Measurements from ENCODE around the gene SPOCK1. TPM values are rescaled to one million over a fixed set of nuclear protein-coding genes. Genes with fewer than 3 reads are reported as not detected.

The SPOCK1 gene
- total RNA-seq, 1 donor from 2014 or later = not detected

DNA sequence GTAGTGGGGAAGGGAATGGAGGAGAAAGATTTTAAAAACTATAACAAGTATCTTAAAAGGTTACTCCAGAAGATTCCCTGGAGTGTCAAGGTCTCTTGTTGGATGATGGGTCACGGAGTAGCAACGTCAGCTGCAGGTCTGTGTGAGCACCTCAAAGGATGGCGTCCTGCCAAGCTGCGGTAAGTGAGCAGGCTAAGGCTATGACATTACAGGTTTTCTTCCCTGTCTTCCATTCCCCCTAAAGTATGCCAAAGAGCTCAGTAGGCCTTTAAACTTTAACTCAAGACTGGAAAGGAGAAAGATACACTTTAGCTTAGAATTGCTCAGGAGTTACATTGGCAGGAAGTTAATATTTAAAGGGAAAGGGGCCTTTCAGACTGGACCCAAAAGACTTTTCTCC lies 17.5 kb downstream of the SPOCK1 start:
- intact Hi-C loops (cut with micrococcal nuclease) = no loop called here
- Mint-ChIP-seq H3K36me3 (ENCODE audit: low read depth) (no peaks in the 10 kb centered on the region), H3K4me3 (no peak overlapping the region), H3K9me3 (no peaks in the 10 kb centered on the region), H3K4me1 (no peaks in the 10 kb centered on the region), H3K27me3 (peaks cover 1% of the 10 kb centered on the region), H3K27ac (no peak overlapping the region)
- no peak for DNase-seq

DNA sequence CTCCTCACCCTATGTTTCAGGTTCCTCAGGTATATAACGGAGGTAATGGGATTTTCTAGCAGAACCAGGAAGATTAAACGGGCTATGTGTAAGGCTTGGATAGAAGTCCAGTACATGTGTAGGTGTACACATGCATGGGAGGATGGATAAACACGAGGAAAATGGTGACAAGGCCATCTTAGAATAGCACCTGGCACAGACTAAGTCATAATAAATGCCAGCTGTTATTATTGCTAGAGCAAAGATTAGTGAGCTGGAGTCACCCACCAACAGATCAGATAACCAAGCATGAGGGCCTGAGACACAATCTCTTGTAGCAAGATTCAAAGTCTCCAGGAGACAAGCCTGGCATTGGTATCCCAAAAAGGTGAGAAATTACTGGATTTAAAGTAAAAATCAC lies 21.1 kb downstream of the SPOCK1 start:
- no peaks in the 10 kb centered on the region for H3K36me3 Mint-ChIP-seq (ENCODE audit: low read depth)
- H3K4me1 Mint-ChIP-seq = no peaks in the 10 kb centered on the region
- no peak for DNase-seq
- intact Hi-C loops (cut with micrococcal nuclease) = no loop called here
- H3K4me3 Mint-ChIP-seq = no peak overlapping the region
- H3K27ac Mint-ChIP-seq = no peak overlapping the region
- H3K9me3 Mint-ChIP-seq = no peaks in the 10 kb centered on the region
- H3K27me3 Mint-ChIP-seq = peaks cover 7% of the 10 kb centered on the region

DNA sequence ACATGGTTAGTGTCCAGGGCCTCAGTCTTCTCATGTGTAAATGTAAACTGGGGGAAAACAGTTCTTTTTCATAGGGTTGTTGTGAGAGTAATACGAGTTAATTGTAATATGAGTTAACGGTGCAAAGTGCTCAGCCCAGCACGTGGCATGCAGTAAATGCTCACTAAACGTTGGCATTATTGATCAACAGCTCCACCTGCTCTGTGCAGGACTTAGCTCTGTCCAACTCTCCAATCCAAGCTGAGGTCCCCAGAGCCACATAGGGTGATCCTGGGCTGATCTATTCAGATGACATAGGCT lies 28.3 kb downstream of the SPOCK1 start:
- no peak overlapping the region for H3K4me3 Mint-ChIP-seq
- H3K4me1 Mint-ChIP-seq = no peaks in the 10 kb centered on the region
- intact Hi-C loops (cut with micrococcal nuclease) = no loop called here
- H3K27ac Mint-ChIP-seq = no peak overlapping the region
- H3K27me3 Mint-ChIP-seq = peaks cover 9% of the 10 kb centered on the region
- H3K36me3 Mint-ChIP-seq (ENCODE audit: low read depth) = no peaks in the 10 kb centered on the region
- H3K9me3 Mint-ChIP-seq = no peaks in the 10 kb centered on the region
- DNase-seq = no peak

DNA sequence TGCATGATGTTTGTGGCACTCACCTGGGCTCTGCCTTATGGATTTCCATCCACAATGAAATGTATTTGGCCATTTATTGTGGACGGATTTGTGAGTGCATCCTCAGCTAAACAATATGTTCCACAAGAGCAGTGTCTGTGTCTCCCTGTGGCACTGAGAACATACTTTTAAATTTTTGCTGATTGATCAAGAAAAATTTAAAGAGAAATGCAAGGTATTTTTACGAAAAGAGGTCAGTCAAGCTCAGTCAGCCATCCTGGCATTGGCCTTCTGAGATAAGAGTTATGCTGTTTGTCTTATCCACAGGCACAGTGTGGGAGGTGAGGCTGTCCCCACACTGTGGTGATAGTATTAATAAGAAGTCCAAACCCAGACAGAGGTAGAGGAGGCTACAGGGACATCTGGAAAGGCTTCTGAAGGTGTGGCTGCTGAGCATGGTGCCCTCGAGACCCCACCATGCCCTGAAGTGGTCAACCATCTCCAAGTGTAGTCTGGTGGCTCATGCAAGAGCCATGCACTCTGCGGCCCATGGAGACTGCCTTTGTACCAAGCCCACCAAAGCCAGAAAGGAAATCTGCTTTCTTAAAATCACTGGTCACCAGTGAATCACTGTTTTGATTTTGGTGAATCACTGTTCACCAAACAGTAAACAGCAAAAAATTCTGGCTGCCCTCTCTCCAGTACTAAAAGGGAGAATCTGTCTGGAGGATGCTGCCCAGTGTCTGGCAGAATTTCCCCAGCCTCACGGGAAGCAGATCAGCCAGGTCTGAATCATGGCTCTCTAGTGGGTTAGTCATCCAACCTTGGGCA lies 28.8 kb downstream of the SPOCK1 start:
- H3K27ac Mint-ChIP-seq = no peak overlapping the region
- intact Hi-C loops (cut with micrococcal nuclease) = no loop called here
- no peak for DNase-seq
- no peaks in the 10 kb centered on the region for H3K4me1 Mint-ChIP-seq
- no peak overlapping the region for H3K4me3 Mint-ChIP-seq
- no peaks in the 10 kb centered on the region for H3K36me3 Mint-ChIP-seq (ENCODE audit: low read depth)
- no peaks in the 10 kb centered on the region for H3K9me3 Mint-ChIP-seq
- H3K27me3 Mint-ChIP-seq = peaks cover 9% of the 10 kb centered on the region

GRCh38 chr5:137466889-137467288 lies 32.2 kb downstream of the SPOCK1 start:
- intact Hi-C loops (cut with micrococcal nuclease) = no loop called here
- H3K36me3 Mint-ChIP-seq (ENCODE audit: low read depth) = no peaks in the 10 kb centered on the region
- peaks cover 4% of the 10 kb centered on the region for H3K27me3 Mint-ChIP-seq
- H3K27ac Mint-ChIP-seq = no peak overlapping the region
- no peak overlapping the region for H3K4me3 Mint-ChIP-seq
- no peak for DNase-seq
- no peaks in the 10 kb centered on the region for H3K4me1 Mint-ChIP-seq
- no peaks in the 10 kb centered on the region for H3K9me3 Mint-ChIP-seq

- H3K4me3 Mint-ChIP-seq = no peak overlapping the region
- DNase-seq = no peak
- no peaks in the 10 kb centered on the region for H3K36me3 Mint-ChIP-seq (ENCODE audit: low read depth)
- no peaks in the 10 kb centered on the region for H3K4me1 Mint-ChIP-seq
- intact Hi-C loops (cut with micrococcal nuclease) = no loop called here
- no peaks in the 10 kb centered on the region for H3K9me3 Mint-ChIP-seq
- H3K27ac Mint-ChIP-seq = no peak overlapping the region
- H3K27me3 Mint-ChIP-seq = peaks cover 2% of the 10 kb centered on the region
These were observed 33.2 kb downstream of the SPOCK1 start for GRCh38 chr5:137465930-137466329.

DNA sequence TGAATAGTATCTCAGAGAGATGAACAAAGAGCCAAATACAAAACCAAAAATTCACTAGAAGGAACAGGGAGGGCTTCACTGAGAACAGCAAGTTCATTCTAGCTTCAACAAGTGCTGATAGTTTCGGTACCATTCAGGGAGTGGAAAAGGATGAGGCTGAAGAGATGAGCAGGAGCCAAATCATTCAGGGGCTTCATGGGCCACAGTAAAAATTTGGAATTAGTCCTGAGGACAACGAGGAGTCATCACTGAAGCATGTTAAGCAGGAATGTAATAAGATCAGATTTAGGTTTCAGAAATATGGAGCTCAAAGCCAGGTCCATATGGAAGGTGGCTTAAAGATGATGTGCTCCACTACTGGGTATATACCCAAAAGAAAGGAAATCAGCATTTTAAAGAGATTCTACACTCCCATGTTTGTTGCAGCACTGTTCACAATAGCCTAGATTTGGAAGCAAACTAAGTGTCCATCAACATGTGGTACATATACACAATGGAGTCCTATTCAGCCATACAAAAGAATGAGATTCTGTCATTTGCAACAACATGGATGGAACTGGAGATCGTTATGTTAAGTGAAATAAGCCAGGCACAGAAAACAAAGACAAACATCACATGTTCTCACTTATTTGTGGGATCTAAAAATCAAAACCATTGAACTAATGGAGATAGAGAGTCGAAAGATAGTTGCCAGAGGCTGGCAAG lies 36.2 kb downstream of the SPOCK1 start:
- Mint-ChIP-seq H3K4me3 (no peak overlapping the region), H3K27ac (no peak overlapping the region), H3K4me1 (no peaks in the 10 kb centered on the region), H3K27me3 (peaks cover 2% of the 10 kb centered on the region), H3K36me3 (ENCODE audit: low read depth) (no peaks in the 10 kb centered on the region), H3K9me3 (no peaks in the 10 kb centered on the region)
- no peak for DNase-seq
- intact Hi-C loops (cut with micrococcal nuclease) = no loop called here

DNA sequence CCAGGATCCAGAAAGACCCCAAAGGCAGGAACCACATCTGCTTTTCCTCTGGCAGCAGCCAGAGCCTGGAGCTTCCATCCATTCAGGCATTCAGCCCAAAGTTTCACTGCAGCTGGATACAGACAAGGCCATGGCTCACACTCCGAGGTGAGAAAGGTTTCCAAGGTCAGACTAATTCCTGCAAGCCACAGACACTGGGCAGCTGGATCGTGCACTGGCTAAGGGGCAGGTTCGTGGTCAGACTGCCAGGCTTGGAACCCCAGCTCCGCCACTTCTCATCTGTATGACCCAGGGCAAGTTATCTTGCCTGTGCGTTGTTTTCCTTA lies 36.9 kb downstream of the SPOCK1 start:
- no peak overlapping the region for H3K27ac Mint-ChIP-seq

GRCh38 chr5:137461391-137462264 lies 37.5 kb downstream of the SPOCK1 start:
- H3K36me3 Mint-ChIP-seq (ENCODE audit: low read depth) = no peaks in the 10 kb centered on the region
- H3K27me3 Mint-ChIP-seq = peaks cover 2% of the 10 kb centered on the region
- H3K4me1 Mint-ChIP-seq = no peaks in the 10 kb centered on the region
- no peak for DNase-seq
- no peaks in the 10 kb centered on the region for H3K9me3 Mint-ChIP-seq
- intact Hi-C loops (cut with micrococcal nuclease) = no loop called here
- H3K4me3 Mint-ChIP-seq = no peak overlapping the region
- H3K27ac Mint-ChIP-seq = no peak overlapping the region

More for the DNA sequence above, 36.9 kb downstream of the SPOCK1 start:
- no peak overlapping the region for H3K4me3 Mint-ChIP-seq
- H3K27me3 Mint-ChIP-seq = peaks cover 2% of the 10 kb centered on the region
- no peaks in the 10 kb centered on the region for H3K36me3 Mint-ChIP-seq (ENCODE audit: low read depth)
- no peaks in the 10 kb centered on the region for H3K9me3 Mint-ChIP-seq
- no peak for DNase-seq
- H3K4me1 Mint-ChIP-seq = no peaks in the 10 kb centered on the region
- intact Hi-C loops (cut with micrococcal nuclease) = no loop called here

DNA sequence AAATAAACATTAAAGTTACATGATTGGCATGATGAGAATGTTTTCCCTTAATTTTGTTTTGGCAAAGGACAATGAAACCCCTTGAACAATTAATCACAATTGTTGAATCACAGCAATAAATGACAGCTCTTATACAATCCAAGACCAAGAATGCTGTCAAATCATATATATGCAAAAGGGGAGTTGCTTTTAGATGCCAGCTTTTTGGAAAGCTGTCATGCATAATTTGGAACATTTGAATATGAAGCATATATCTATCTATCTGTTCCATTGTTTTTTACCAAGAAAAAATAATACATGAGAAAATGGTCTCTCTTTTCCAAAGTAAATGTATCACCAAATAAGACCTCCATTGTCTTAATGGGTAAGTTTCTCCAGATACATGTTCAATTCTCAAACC lies 44.5 kb downstream of the SPOCK1 start:
- no peak for DNase-seq
- Mint-ChIP-seq H3K27ac (no peak overlapping the region), H3K27me3 (no peaks in the 10 kb centered on the region), H3K36me3 (ENCODE audit: low read depth) (no peaks in the 10 kb centered on the region), H3K9me3 (no peaks in the 10 kb centered on the region), H3K4me3 (no peak overlapping the region), H3K4me1 (no peaks in the 10 kb centered on the region)
- intact Hi-C loops (cut with micrococcal nuclease) = no loop called here

- intact Hi-C loops (cut with micrococcal nuclease) = no loop called here
- Mint-ChIP-seq H3K9me3 (no peaks in the 10 kb centered on the region), H3K27me3 (no peaks in the 10 kb centered on the region), H3K27ac (no peak overlapping the region), H3K4me1 (no peaks in the 10 kb centered on the region), H3K36me3 (ENCODE audit: low read depth) (no peaks in the 10 kb centered on the region), H3K4me3 (no peak overlapping the region)
- peak; percentile 62 for DNase-seq
These were observed 45.5 kb downstream of the SPOCK1 start for GRCh38 chr5:137453483-137454080.

DNA sequence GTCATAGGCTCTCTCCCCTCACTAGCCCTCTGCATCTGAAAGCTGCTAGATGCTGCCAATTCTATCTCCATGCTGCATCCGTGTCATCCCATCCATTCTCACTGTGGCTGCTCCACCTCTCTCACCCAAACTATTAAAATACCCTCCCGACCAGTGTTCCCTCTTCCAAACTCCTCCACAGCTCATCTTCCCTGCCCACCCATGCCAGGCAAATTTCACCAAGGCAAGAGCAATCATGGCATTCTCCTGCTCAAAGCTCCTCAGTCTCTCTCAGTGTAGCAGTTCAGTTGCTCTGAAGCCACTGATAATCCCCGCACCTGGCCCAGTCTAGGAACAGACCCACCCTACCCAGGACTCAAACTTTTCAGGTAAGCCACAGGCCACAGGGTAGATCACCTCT lies 48.4 kb downstream of the SPOCK1 start:
- no peak for DNase-seq
- H3K9me3 Mint-ChIP-seq = no peaks in the 10 kb centered on the region
- intact Hi-C loops (cut with micrococcal nuclease) = no loop called here
- no peaks in the 10 kb centered on the region for H3K27me3 Mint-ChIP-seq
- no peak overlapping the region for H3K27ac Mint-ChIP-seq
- H3K4me3 Mint-ChIP-seq = no peak overlapping the region
- H3K4me1 Mint-ChIP-seq = no peaks in the 10 kb centered on the region
- no peaks in the 10 kb centered on the region for H3K36me3 Mint-ChIP-seq (ENCODE audit: low read depth)

DNA sequence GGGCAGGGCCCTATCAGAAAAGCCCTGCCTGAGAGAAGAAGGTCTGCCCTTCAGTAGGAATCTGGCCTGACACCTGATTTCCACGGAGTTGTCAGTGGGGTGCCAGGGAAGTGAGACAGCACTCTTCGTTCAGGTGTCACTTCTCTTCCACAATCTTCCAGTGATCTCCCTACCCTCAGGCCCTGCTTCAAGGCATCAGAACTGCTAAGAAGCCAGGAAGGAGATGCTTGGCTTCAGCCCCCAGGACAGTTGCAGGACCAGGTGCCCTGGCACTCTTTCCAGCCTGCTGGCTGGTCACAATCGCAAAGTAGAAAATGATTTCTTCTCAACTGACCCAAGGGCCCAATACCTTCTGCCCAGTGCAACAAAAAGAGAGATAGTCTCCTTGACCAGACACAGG lies 50.3 kb downstream of the SPOCK1 start:
- Mint-ChIP-seq H3K9me3 (no peaks in the 10 kb centered on the region), H3K27ac (no peak overlapping the region), H3K36me3 (ENCODE audit: low read depth) (no peaks in the 10 kb centered on the region), H3K27me3 (no peaks in the 10 kb centered on the region), H3K4me1 (no peaks in the 10 kb centered on the region), H3K4me3 (no peak overlapping the region)
- intact Hi-C loops (cut with micrococcal nuclease) = no loop called here
- no peak for DNase-seq

GRCh38 chr5:137446615-137447014 lies 52.5 kb downstream of the SPOCK1 start:
- no peak overlapping the region for H3K4me3 Mint-ChIP-seq
- no peaks in the 10 kb centered on the region for H3K36me3 Mint-ChIP-seq (ENCODE audit: low read depth)
- DNase-seq = no peak
- no peak overlapping the region for H3K27ac Mint-ChIP-seq
- no peaks in the 10 kb centered on the region for H3K9me3 Mint-ChIP-seq
- H3K27me3 Mint-ChIP-seq = no peaks in the 10 kb centered on the region
- no peaks in the 10 kb centered on the region for H3K4me1 Mint-ChIP-seq
- intact Hi-C loops (cut with micrococcal nuclease) = no loop called here

All from activated CD4-positive, alpha-beta T cell treated with anti-CD3 and anti-CD28 coated beads, Interleukin-2, amount 10 ng/mL, durations not matched to agents 24 days and 14 days (primary cell).